ENCODE results near the gene PLA2G2A. TPM values are rescaled to one million over a fixed set of nuclear protein-coding genes. Genes with fewer than 3 reads are reported as not detected.

Gene PLA2G2A
- total RNA-seq, 1 experiment from 2014 or later = 9.2 TPM

- ChIA-PET CTCF (no interaction called here), POLR2A (no interaction called here)
- Histone ChIP-seq H3K9me3 (no peaks in the 10 kb centered on the region), H3K36me3 (ENCODE audit: control insufficient read depth, insufficient read depth, low read length) (no peaks in the 10 kb centered on the region), H3K27me3 (replicated peaks; ENCODE audit: control insufficient read depth, insufficient read depth, low read length) (no peaks in the 10 kb centered on the region), H3K4me1 (no peaks in the 10 kb centered on the region), H3K4me3 (ENCODE audit: low read depth, low read length) (no peak overlapping the region)
- Mint-ChIP-seq H3K4me3 (ENCODE audit: unreplicated experiment) (no peak overlapping the region), H3K36me3 (ENCODE audit: insufficient read depth, unreplicated experiment) (peaks cover 4% of the 10 kb centered on the region), H3K27ac (ENCODE audit: unreplicated experiment) (no peak overlapping the region), H3K9me3 (ENCODE audit: unreplicated experiment) (peaks cover 23% of the 10 kb centered on the region), H3K27me3 (ENCODE audit: insufficient read depth, unreplicated experiment) (no peaks in the 10 kb centered on the region), H3K4me1 (ENCODE audit: low read depth, unreplicated experiment) (no peaks in the 10 kb centered on the region)
- no TSS peak for BruUV-seq (replicated peaks)
- no peak for DNase-seq
- no peak for TF ChIP-seq CTCF (IDR thresholded peaks at IDR 0.05; ENCODE audit: insufficient read depth in 1 of 2, low read depth in 1 of 2, low read length in 1 of 2, severe bottlenecking in 1 of 2, unreplicated experiment in 1 of 2)
- intact Hi-C loops (cut with micrococcal nuclease; ENCODE audit: unreplicated experiment) = no loop called here
Observed at GRCh38 chr1:19963636-19964035, 15.8 kb downstream of the PLA2G2A start.

GRCh38 chr1:19960591-19960990 lies 18.8 kb downstream of the PLA2G2A start:
- no peaks in the 10 kb centered on the region for H3K9me3 ChIP-seq
- intact Hi-C loops (cut with micrococcal nuclease; ENCODE audit: unreplicated experiment) = no loop called here
- POLR2A ChIA-PET = no interaction called here
- CTCF ChIA-PET = no interaction called here
- DNase-seq = no peak
- no peak for TF ChIP-seq CTCF (IDR thresholded peaks at IDR 0.05; ENCODE audit: insufficient read depth in 1 of 2, low read depth in 1 of 2, low read length in 1 of 2, severe bottlenecking in 1 of 2, unreplicated experiment in 1 of 2)
- H3K36me3 ChIP-seq (ENCODE audit: control insufficient read depth, insufficient read depth, low read length) = no peaks in the 10 kb centered on the region
- H3K27me3 ChIP-seq (replicated peaks; ENCODE audit: control insufficient read depth, insufficient read depth, low read length) = no peaks in the 10 kb centered on the region
- H3K27ac Mint-ChIP-seq (ENCODE audit: unreplicated experiment) = no peak overlapping the region
- H3K9me3 Mint-ChIP-seq (ENCODE audit: unreplicated experiment) = peaks cover 25% of the 10 kb centered on the region
- no peaks in the 10 kb centered on the region for H3K4me1 ChIP-seq
- H3K4me1 Mint-ChIP-seq (ENCODE audit: low read depth, unreplicated experiment) = no peaks in the 10 kb centered on the region
- no peak overlapping the region for H3K4me3 Mint-ChIP-seq (ENCODE audit: unreplicated experiment)
- no peak overlapping the region for H3K4me3 ChIP-seq (ENCODE audit: low read depth, low read length)
- no peaks in the 10 kb centered on the region for H3K27me3 Mint-ChIP-seq (ENCODE audit: insufficient read depth, unreplicated experiment)
- no TSS peak for BruUV-seq (replicated peaks)
- no peaks in the 10 kb centered on the region for H3K36me3 Mint-ChIP-seq (ENCODE audit: insufficient read depth, unreplicated experiment)

- H3K27ac Mint-ChIP-seq (ENCODE audit: unreplicated experiment) = no peak overlapping the region
- POLR2A ChIA-PET = no interaction called here
- Histone ChIP-seq H3K27me3 (replicated peaks; ENCODE audit: control insufficient read depth, insufficient read depth, low read length) (no peaks in the 10 kb centered on the region), H3K36me3 (ENCODE audit: control insufficient read depth, insufficient read depth, low read length) (no peaks in the 10 kb centered on the region), H3K4me3 (ENCODE audit: low read depth, low read length) (no peak overlapping the region), H3K9me3 (no peaks in the 10 kb centered on the region), H3K4me1 (no peaks in the 10 kb centered on the region)
- H3K9me3 Mint-ChIP-seq (ENCODE audit: unreplicated experiment) = peaks cover 43% of the 10 kb centered on the region
- DNase-seq = peak in 1 of 2 experiments; percentile 8
- no TSS peak for BruUV-seq (replicated peaks)
- intact Hi-C loops (cut with micrococcal nuclease; ENCODE audit: unreplicated experiment) = no loop called here
- H3K36me3 Mint-ChIP-seq (ENCODE audit: insufficient read depth, unreplicated experiment) = no peaks in the 10 kb centered on the region
- H3K27me3 Mint-ChIP-seq (ENCODE audit: insufficient read depth, unreplicated experiment) = no peaks in the 10 kb centered on the region
- H3K4me3 Mint-ChIP-seq (ENCODE audit: unreplicated experiment) = no peak overlapping the region
- CTCF ChIA-PET = no interaction called here
- no peaks in the 10 kb centered on the region for H3K4me1 Mint-ChIP-seq (ENCODE audit: low read depth, unreplicated experiment)
- no peak for TF ChIP-seq CTCF (IDR thresholded peaks at IDR 0.05; ENCODE audit: insufficient read depth in 1 of 2, low read depth in 1 of 2, low read length in 1 of 2, severe bottlenecking in 1 of 2, unreplicated experiment in 1 of 2)
Observed at GRCh38 chr1:19957779-19958178, 21.6 kb downstream of the PLA2G2A start.
